HCT116 (cell line): Measurements from ENCODE around the gene MEFV. TPM values are rescaled to one million over a fixed set of nuclear protein-coding genes. Genes with fewer than 3 reads are reported as not detected.

Source experiments
- ATAC-seq: fragments of 200-7000 bp; cut with Tn5 transposase; 2 replicates; pipeline ENCODE4 v1.9.1; 2020; ENCODE audit warnings: mild to moderate bottlenecking, moderate library complexity
- BruUV-seq: library from RNA; stranded (reverse); fragments of 400-500 nt; replicated peaks from 2 replicates; lab custom pipeline; 2021; lab: Mats Ljungman, UMichigan
- CTCF ChIA-PET: fragments of 300-600 bp; sonication (Branson Sonifier 250); formaldehyde crosslinking; loops from one replicate; lab custom pipeline; 2021; ENCODE audit warnings: antibody characterized with exemption; lab: Charles Lee
- POLR2A ChIA-PET: fragments of 300-600, 350-600 bp; sonication (Branson Sonifier 250); formaldehyde crosslinking; loops from one replicate; lab custom pipeline; 2021; ENCODE audit warnings: antibody characterized with exemption; lab: Charles Lee
- RAD21 ChIA-PET, 2 experiments: fragments of 300-600 bp; sonication (Branson Sonifier 250); formaldehyde crosslinking; loops; one replicate each; lab custom pipeline; 2023; ENCODE audit warnings: low total read pairs in 2 of 2; ENCODE audit not compliant: uncharacterized antibody in 2 of 2, unreplicated experiment in 2 of 2, low non-redundant PET in 1 of 2; lab: Charles Lee
- DNase-seq: peaks from one replicate; pipeline ENCODE4 v3.0.0-alpha.2; 2010; ENCODE audit warnings: low read depth, low spot score
- H2AFZ ChIP-seq: fragments of 200-600 bp; shearing (Covaris generic), sonication (generic); 2 replicates; pipeline ENCODE4 v1.6.1; 2017; ENCODE audit warnings: low read depth, mixed run types, mixed read lengths, antibody characterized with exemption, low read length; ENCODE audit not compliant: poor library complexity, severe bottlenecking
- H3K27ac ChIP-seq: 2 replicates; pipeline ENCODE4 v1.5.1; 2012; ENCODE audit warnings: low read depth, low read length
- H3K27me3 ChIP-seq: fragments of 200-600 bp; sonication (generic); 2 replicates; pipeline ENCODE4 v1.6.1; 2016; ENCODE audit warnings: mixed run types, low read length, mixed read lengths; ENCODE audit not compliant: insufficient read depth
- H3K36me3 ChIP-seq, 2 experiments: fragments of 200-500 bp in 1 of 2; fragments of 200-600 bp in 1 of 2; sonication (Bioruptor generic) in 1 of 2; sonication (generic) in 1 of 2; 2 replicates each; pipeline versions ENCODE4 v1.5.1 to v1.6.1; 2014 to 2016; ENCODE audit warnings: low read length in 2 of 2, inconsistent platforms in 1 of 2, mixed read lengths in 1 of 2, mixed run types in 1 of 2; ENCODE audit not compliant: insufficient read depth in 2 of 2, control insufficient read depth in 1 of 2
- H3K4me1 ChIP-seq, 2 experiments: fragments of 200-600 bp in 1 of 2; sonication (generic) in 1 of 2; 2 replicates each; pipeline versions ENCODE4 v1.5.1 to v1.6.1; 2012 to 2017; ENCODE audit warnings: low read length in 2 of 2, inconsistent platforms in 1 of 2, mild to moderate bottlenecking in 1 of 2, mixed read lengths in 1 of 2, mixed run types in 1 of 2, moderate library complexity in 1 of 2; ENCODE audit not compliant: insufficient read depth in 2 of 2, control insufficient read depth in 1 of 2
- H3K4me2 ChIP-seq: fragments of 200-600 bp; sonication (generic); 2 replicates; pipeline ENCODE4 v1.6.1; 2017; ENCODE audit warnings: mixed run types, low read length, mixed read lengths
- H3K4me3 ChIP-seq, 2 experiments: fragments of 200-600 bp in 1 of 2; sonication (generic) in 1 of 2; replicated peaks in 1 of 2; 2 replicates each; pipeline ENCODE4 v1.5.1; 2011 to 2016; ENCODE audit warnings: low read length in 2 of 2, control low read depth in 1 of 2, low read depth in 1 of 2, mild to moderate bottlenecking in 1 of 2, mixed read lengths in 1 of 2, mixed run types in 1 of 2
- H3K79me2 ChIP-seq: fragments of 200-600 bp; sonication (generic); 2 replicates; pipeline ENCODE4 v1.6.1; 2017; ENCODE audit warnings: mild to moderate bottlenecking, mixed run types, low read length, moderate library complexity, mixed read lengths; ENCODE audit not compliant: insufficient read depth
- H3K9ac ChIP-seq: fragments of 200-600 bp; sonication (generic); 2 replicates; pipeline ENCODE4 v1.6.1; 2016; ENCODE audit warnings: low read length, mixed read lengths
- H3K9me2 ChIP-seq: fragments of 200-600 bp; sonication (generic), shearing (Covaris generic); 2 replicates; pipeline ENCODE4 v1.6.1; 2017; ENCODE audit warnings: mixed run types, mild to moderate bottlenecking, moderate library complexity; ENCODE audit not compliant: insufficient read depth
- H3K9me3 ChIP-seq, 2 experiments: fragments of 200-500 bp in 1 of 2; fragments of 200-600 bp in 1 of 2; sonication (Bioruptor generic) in 1 of 2; sonication (generic) in 1 of 2; 2 replicates each; pipeline ENCODE4 v1.6.1; 2014 to 2017; ENCODE audit warnings: low read length in 2 of 2, mixed read lengths in 2 of 2, inconsistent platforms in 1 of 2, low read depth in 1 of 2, mild to moderate bottlenecking in 1 of 2, mixed run types in 1 of 2, moderate library complexity in 1 of 2; ENCODE audit not compliant: control insufficient read depth in 1 of 2, insufficient read depth in 1 of 2
- H4K20me1 ChIP-seq: fragments of 200-600 bp; sonication (generic), shearing (Covaris generic); 2 replicates; pipeline ENCODE4 v1.6.1; 2017; ENCODE audit warnings: mixed run types, mild to moderate bottlenecking, moderate library complexity; ENCODE audit not compliant: insufficient read depth
- CTCF ChIP-seq, 3 experiments: fragments of 200-600 bp in 1 of 3; sonication (generic) in 1 of 3; IDR thresholded peaks in 2 of 3; conservative IDR thresholded peaks in 1 of 3; 2 replicates each; pipeline ENCODE4 v1.5.1; 2012 to 2017; ENCODE audit warnings: low read depth in 2 of 3, low read length in 2 of 3, antibody characterized with exemption in 1 of 3, borderline replicate concordance in 1 of 3, control low read depth in 1 of 3, mild to moderate bottlenecking in 1 of 3, mixed read lengths in 1 of 3, mixed run types in 1 of 3, moderate library complexity in 1 of 3; ENCODE audit not compliant: insufficient read depth in 1 of 3
- POLR2A ChIP-seq: IDR thresholded peaks from 2 replicates; pipeline ENCODE4 v1.7.0; 2011; ENCODE audit warnings: borderline replicate concordance; ENCODE audit not compliant: insufficient read depth, insufficient read length; ENCODE audit errors: extremely low read depth
- POLR2AphosphoS5 ChIP-seq: IDR thresholded peaks from 2 replicates; pipeline ENCODE4 v1.6.1; 2011; ENCODE audit warnings: mild to moderate bottlenecking, low read depth, low read length, moderate library complexity
- SIN3A ChIP-seq: IDR thresholded peaks from 2 replicates; pipeline ENCODE4 v1.6.1; 2012; ENCODE audit warnings: low read depth
- ZNF274 ChIP-seq: fragments of 200-500 bp; sonication (Bioruptor generic); IDR thresholded peaks from 2 replicates; pipeline ENCODE4 v1.6.1; 2014; ENCODE audit warnings: mild to moderate bottlenecking, low read depth, low read length, inconsistent platforms
- intact Hi-C: fragments of 100-400 bp; cut with micrococcal nuclease; formaldehyde crosslinking; loops from 2 replicates; pipeline ENCODE4 v1.10.0; 2022
- total RNA-seq: library from RNA; stranded (reverse); gene quantifications from one replicate; pipeline ENCODE4 v1.2.1, GENCODE V29; 2021; ENCODE audit not compliant: unreplicated experiment

The MEFV gene
- total RNA-seq, 1 experiment from 2014 or later, result 0.15 TPM

- TF ChIP-seq CTCF (IDR thresholded peaks at IDR 0.05 in 2 of 3, conservative IDR thresholded peaks at IDR 0.05 in 1 of 3; ENCODE audit: borderline replicate concordance in 1 of 3, insufficient read depth in 1 of 3, low read depth in 2 of 3, low read length in 2 of 3) (no peak), POLR2AphosphoS5 (peak; percentile 86), ZNF274 (no peak)
- TF ChIP-seq, all 23 proteins: peak for 10
Measured at GRCh38 chr16:3234857-3235561, 21.4 kb downstream of the MEFV start, which contains the start of gene ZNF200 (continued).

GRCh38 chr16:3234543-3234856, 21.9 kb downstream of the MEFV start:
- H3K79me2 ChIP-seq, result peaks cover 14% of the 10 kb centered on the region
- peaks cover 5 to 7% of the 10 kb centered on the region in 2 experiments; a peak in 2 of 4 replicates for H3K4me1 ChIP-seq
- intact Hi-C loops, result no loop called here
- no peaks in the 10 kb centered on the region for H3K9me2 ChIP-seq
- DNase-seq, result no peak
- no peaks in the 10 kb centered on the region for H4K20me1 ChIP-seq
- H3K9ac ChIP-seq, result peak overlapping the region; percentile 93
- peak overlapping the region; percentile 91 for H3K27ac ChIP-seq
- ATAC-seq, result no peak
- peak overlapping the region; percentile 96 for H3K4me2 ChIP-seq
- RAD21 ChIA-PET, result no interaction called here
- CTCF ChIA-PET, result no interaction called here
- no TSS peak for BruUV-seq
- POLR2A ChIA-PET, result interaction anchor here (1.4 kb wide), 1 partner anchor 209 kb away, joined by 5 read pairs; the partner anchor contains the start of genes NAA60 and ZNF597
- no peak overlapping the region for H2AFZ ChIP-seq
- H3K4me3 ChIP-seq, result peak overlapping the region; percentile 94 to 98
- no peaks in the 10 kb centered on the region for H3K27me3 ChIP-seq
- peaks cover 0 to 10% of the 10 kb centered on the region in 2 experiments; a peak in 2 of 4 replicates for H3K9me3 ChIP-seq
- TF ChIP-seq SIN3A (0 out of 2 replicates have a peak, but pooled peaks have one; percentile 10), POLR2A (no peak)
- H3K36me3 ChIP-seq, result peaks cover 24 to 32% of the 10 kb centered on the region in 2 experiments
